Mucosa of rectum (tissue), 2 donors: ENCODE data around the gene MCTP2.

Experiments
- H3K27ac ChIP-seq, 2 donors: one replicate each; pipeline ENCODE4 v1.7.0; 2013; ENCODE audit warnings: inconsistent platforms in 2 of 2, low read depth in 2 of 2, low read length in 2 of 2
- H3K27me3 ChIP-seq, 2 donors: one replicate each; pipeline ENCODE4 v1.7.0; 2013; ENCODE audit warnings: low read length in 2 of 2; ENCODE audit not compliant: control insufficient read depth in 2 of 2, insufficient read depth in 2 of 2
- H3K36me3 ChIP-seq, 2 donors: one replicate each; pipeline ENCODE4 v1.7.0; 2013; ENCODE audit warnings: low read length in 2 of 2; ENCODE audit not compliant: control insufficient read depth in 2 of 2, insufficient read depth in 2 of 2
- H3K4me1 ChIP-seq, 2 donors: one replicate each; pipeline ENCODE4 v1.7.0; 2013; ENCODE audit warnings: low read length in 2 of 2, mild to moderate bottlenecking in 1 of 2; ENCODE audit not compliant: control insufficient read depth in 2 of 2, insufficient read depth in 2 of 2
- H3K4me3 ChIP-seq, 2 donors: one replicate each; pipeline ENCODE4 v1.7.0; 2013; ENCODE audit warnings: low read length in 2 of 2
- H3K9ac ChIP-seq, 2 donors: one replicate each; pipeline ENCODE4 v1.7.0; 2013; ENCODE audit warnings: low read length in 2 of 2, low read depth in 1 of 2, mild to moderate bottlenecking in 1 of 2
- H3K9me3 ChIP-seq, 2 donors: one replicate each; pipeline ENCODE4 v1.7.0; 2013; ENCODE audit warnings: low read length in 2 of 2; ENCODE audit not compliant: control insufficient read depth in 2 of 2
- donor health status: healthy.
- donor health status: Normal muscosa, but diverticular disease.

Gene MCTP2

GRCh38 chr15:94453227-94453988 is 222.0 kb downstream of the MCTP2 start:
- Histone ChIP-seq H3K9ac (no peak overlapping the region), H3K4me3 (no peak overlapping the region), H3K9me3 (no peaks in the 10 kb centered on the region), H3K27me3 (no peaks in the 10 kb centered on the region), H3K36me3 (peaks cover 2 to 8% of the 10 kb centered on the region in 2 donors), H3K27ac (no peak overlapping the region), H3K4me1 (no peaks in the 10 kb centered on the region)

DNA sequence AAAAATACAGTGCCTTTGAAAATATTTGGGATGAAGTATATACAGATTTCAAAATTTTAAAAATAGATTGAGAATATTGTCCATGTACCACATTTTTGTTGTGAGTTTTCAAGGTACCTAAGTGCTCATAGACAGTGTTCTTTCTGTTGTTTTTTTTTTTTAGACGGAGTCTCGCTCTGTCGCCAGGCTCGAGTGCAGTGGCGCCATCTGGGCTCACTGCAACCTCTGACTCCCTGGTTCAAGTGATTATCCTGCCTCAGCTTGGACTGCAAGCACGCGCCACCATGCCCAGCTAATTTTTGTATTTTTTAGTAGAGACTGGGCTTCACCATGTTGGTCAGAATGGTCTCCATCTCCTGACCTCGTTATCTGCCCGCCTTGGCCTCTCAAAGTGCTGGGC is 223.9 kb downstream of the MCTP2 start:
- no peak overlapping the region for H3K4me3 ChIP-seq
- no peaks in the 10 kb centered on the region for H3K27me3 ChIP-seq
- no peak overlapping the region for H3K27ac ChIP-seq
- H3K9ac ChIP-seq: no peak overlapping the region
- peaks cover 8 to 17% of the 10 kb centered on the region in 2 donors for H3K36me3 ChIP-seq
- H3K9me3 ChIP-seq: no peaks in the 10 kb centered on the region
- no peaks in the 10 kb centered on the region for H3K4me1 ChIP-seq

GRCh38 chr15:94456226-94456625 is 224.9 kb downstream of the MCTP2 start:
- H3K4me1 ChIP-seq: no peaks in the 10 kb centered on the region
- H3K9me3 ChIP-seq: no peaks in the 10 kb centered on the region
- no peaks in the 10 kb centered on the region for H3K27me3 ChIP-seq
- no peak overlapping the region for H3K9ac ChIP-seq
- H3K27ac ChIP-seq: no peak overlapping the region
- peaks cover 9 to 22% of the 10 kb centered on the region in 2 donors for H3K36me3 ChIP-seq
- H3K4me3 ChIP-seq: no peak overlapping the region

DNA sequence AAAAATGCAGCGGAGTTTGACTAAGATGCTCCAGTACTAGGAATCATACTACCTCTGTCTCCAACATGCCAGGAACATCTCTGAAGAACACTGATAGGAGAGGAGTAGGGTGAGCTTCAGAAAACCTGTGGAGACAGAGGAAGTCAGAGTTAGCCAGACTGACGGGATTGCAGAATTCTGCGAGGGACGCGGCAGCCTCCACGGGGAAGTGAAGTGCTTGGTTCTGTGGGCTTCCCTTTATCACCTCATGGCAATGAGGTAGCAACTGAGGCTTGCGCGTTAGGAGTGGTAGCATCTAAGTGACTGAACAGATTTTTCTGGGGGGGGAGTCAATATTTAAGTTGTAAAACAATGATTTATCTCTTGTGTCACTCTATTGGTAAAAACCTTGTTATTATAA is 226.3 kb downstream of the MCTP2 start:
- no peaks in the 10 kb centered on the region for H3K9me3 ChIP-seq
- no peak overlapping the region for H3K9ac ChIP-seq
- H3K27me3 ChIP-seq: no peaks in the 10 kb centered on the region
- H3K27ac ChIP-seq: no peak overlapping the region
- no peaks in the 10 kb centered on the region for H3K4me1 ChIP-seq
- no peak overlapping the region for H3K4me3 ChIP-seq
- peaks cover 9 to 25% of the 10 kb centered on the region in 2 donors for H3K36me3 ChIP-seq

- no peaks in the 10 kb centered on the region for H3K27me3 ChIP-seq
- H3K27ac ChIP-seq: no peak overlapping the region
- peaks cover 9 to 25% of the 10 kb centered on the region in 2 donors for H3K36me3 ChIP-seq
- no peak overlapping the region for H3K9ac ChIP-seq
- H3K9me3 ChIP-seq: no peaks in the 10 kb centered on the region
- no peaks in the 10 kb centered on the region for H3K4me1 ChIP-seq
- H3K4me3 ChIP-seq: no peak overlapping the region
Observed at GRCh38 chr15:94460624-94461023, 229.3 kb downstream of the MCTP2 start.

- Histone ChIP-seq H3K27ac (no peak overlapping the region), H3K9ac (no peak overlapping the region), H3K36me3 (peaks cover 4 to 13% of the 10 kb centered on the region in 2 donors)
Observed at GRCh38 chr15:94467034-94467433, 235.7 kb downstream of the MCTP2 start.

DNA sequence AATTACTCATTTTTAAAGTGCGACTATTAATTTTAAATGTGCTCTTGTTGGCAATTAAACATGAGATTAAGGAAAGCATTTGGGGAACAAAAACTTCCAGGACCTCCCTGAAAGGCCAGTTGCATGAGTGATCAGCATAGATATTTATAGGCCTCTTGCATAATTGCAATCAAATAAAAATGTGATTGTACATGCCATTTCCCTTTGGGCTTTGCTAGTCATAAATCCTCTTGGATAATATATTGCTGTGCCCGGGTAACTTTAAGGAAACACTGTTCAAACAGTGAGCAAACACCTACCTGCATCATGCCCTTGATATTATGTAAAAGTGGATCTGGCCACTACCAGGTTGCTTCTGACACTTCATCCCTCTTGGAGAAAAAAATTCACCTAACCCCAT is 239.1 kb downstream of the MCTP2 start:
- Histone ChIP-seq H3K4me3 (no peak overlapping the region), H3K4me1 (no peaks in the 10 kb centered on the region), H3K9me3 (no peaks in the 10 kb centered on the region), H3K9ac (no peak overlapping the region), H3K27me3 (no peaks in the 10 kb centered on the region), H3K27ac (no peak overlapping the region), H3K36me3 (peaks cover 9 to 14% of the 10 kb centered on the region in 2 donors)

More at GRCh38 chr15:94467034-94467433, 235.7 kb downstream of the MCTP2 start:
- no peaks in the 10 kb centered on the region for H3K4me1 ChIP-seq
- no peaks in the 10 kb centered on the region for H3K9me3 ChIP-seq
- H3K27me3 ChIP-seq: no peaks in the 10 kb centered on the region
- H3K4me3 ChIP-seq: no peak overlapping the region

- H3K9me3 ChIP-seq: no peaks in the 10 kb centered on the region
- no peak overlapping the region for H3K4me3 ChIP-seq
- H3K27ac ChIP-seq: no peak overlapping the region
- no peaks in the 10 kb centered on the region for H3K27me3 ChIP-seq
- peaks cover 33 to 42% of the 10 kb centered on the region in 2 donors for H3K36me3 ChIP-seq
- H3K4me1 ChIP-seq: no peaks in the 10 kb centered on the region
- no peak overlapping the region for H3K9ac ChIP-seq
Observed at GRCh38 chr15:94476686-94477085, 245.3 kb downstream of the MCTP2 start.

- H3K9ac ChIP-seq: no peak overlapping the region
- H3K4me3 ChIP-seq: no peak overlapping the region
- no peaks in the 10 kb centered on the region for H3K4me1 ChIP-seq
- peaks cover 36 to 37% of the 10 kb centered on the region in 2 donors for H3K36me3 ChIP-seq
- no peak overlapping the region for H3K27ac ChIP-seq
- no peaks in the 10 kb centered on the region for H3K27me3 ChIP-seq
- no peaks in the 10 kb centered on the region for H3K9me3 ChIP-seq
Observed at GRCh38 chr15:94477913-94478553, 246.7 kb downstream of the MCTP2 start.

GRCh38 chr15:94478763-94479162 is 247.4 kb downstream of the MCTP2 start:
- no peak overlapping the region for H3K9ac ChIP-seq

More at GRCh38 chr15:94478763-94479162, 247.4 kb downstream of the MCTP2 start:
- H3K4me3 ChIP-seq: no peak overlapping the region
- H3K9me3 ChIP-seq: no peaks in the 10 kb centered on the region
- H3K27ac ChIP-seq: no peak overlapping the region
- H3K36me3 ChIP-seq: peaks cover 36 to 37% of the 10 kb centered on the region in 2 donors
- no peaks in the 10 kb centered on the region for H3K27me3 ChIP-seq
- H3K4me1 ChIP-seq: no peaks in the 10 kb centered on the region
